ENCODE measurements around the gene GAMT. TPM values are rescaled to one million over a fixed set of nuclear protein-coding genes. Genes with fewer than 3 reads are reported as not detected.

The GAMT gene
- total and polyA plus RNA-seq, 2 of the 13 experiments (the other 11 are each of a cell fraction or from before 2014, with no cell fraction given), result 115 to 124 TPM

DNA sequence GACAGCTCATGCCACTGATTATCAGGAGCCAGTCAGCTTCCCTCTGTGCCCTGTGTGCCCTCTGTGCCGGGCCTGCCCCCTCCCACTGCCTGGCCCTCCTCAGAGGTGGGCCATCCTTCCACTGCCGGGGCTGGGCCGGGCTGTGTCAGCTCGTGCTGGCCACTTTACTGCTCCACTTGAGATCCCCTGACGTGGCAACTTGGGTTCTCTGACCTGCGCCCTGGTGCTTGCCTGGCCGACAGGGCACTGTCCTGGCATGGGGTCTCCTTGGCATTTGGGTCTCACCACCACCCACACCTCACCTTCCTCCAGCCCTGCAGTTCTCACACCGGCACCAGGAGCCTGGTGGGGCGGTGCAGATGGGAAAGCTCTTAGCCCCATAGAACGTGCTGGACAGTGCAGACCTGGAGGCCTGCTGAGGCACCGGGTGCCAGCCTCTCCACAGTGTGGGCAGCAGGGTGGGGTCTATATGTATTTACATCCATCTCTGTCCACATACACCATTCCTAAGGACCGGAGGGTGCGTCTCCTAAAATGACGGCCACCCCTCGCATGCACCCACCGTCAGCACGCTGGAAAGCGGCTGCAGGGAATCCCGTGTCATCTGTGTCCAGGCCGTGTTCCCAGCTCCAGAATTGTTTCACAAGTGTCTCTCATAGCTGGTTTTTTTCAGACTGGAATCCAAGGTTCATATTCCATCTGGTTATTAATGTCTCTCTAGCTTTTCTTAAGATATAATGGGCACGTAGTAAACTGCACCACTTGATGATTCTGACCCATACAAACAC, 17.8 kb upstream of the GAMT start (continued):
- TF ChIP-seq ADNP (CRISPR knock-in tag; IDR thresholded peaks at IDR 0.05), result no peak
- TF ChIP-seq GABPB1 (CRISPR knock-in tag; IDR thresholded peaks at IDR 0.05), result no peak
- no peak for TF ChIP-seq MAZ (IDR thresholded peaks at IDR 0.05; ENCODE audit: borderline replicate concordance, low read depth, low read length)
- no peak for TF ChIP-seq MAZ (CRISPR knock-in tag; IDR thresholded peaks at IDR 0.05; ENCODE audit: low read depth)
- no peak for TF ChIP-seq FOXM1 (CRISPR knock-in tag; IDR thresholded peaks at IDR 0.05)
- no peak for TF ChIP-seq ELF4 (CRISPR knock-in tag; IDR thresholded peaks at IDR 0.05; ENCODE audit: borderline replicate concordance)
- TF ChIP-seq, protein P1, sequence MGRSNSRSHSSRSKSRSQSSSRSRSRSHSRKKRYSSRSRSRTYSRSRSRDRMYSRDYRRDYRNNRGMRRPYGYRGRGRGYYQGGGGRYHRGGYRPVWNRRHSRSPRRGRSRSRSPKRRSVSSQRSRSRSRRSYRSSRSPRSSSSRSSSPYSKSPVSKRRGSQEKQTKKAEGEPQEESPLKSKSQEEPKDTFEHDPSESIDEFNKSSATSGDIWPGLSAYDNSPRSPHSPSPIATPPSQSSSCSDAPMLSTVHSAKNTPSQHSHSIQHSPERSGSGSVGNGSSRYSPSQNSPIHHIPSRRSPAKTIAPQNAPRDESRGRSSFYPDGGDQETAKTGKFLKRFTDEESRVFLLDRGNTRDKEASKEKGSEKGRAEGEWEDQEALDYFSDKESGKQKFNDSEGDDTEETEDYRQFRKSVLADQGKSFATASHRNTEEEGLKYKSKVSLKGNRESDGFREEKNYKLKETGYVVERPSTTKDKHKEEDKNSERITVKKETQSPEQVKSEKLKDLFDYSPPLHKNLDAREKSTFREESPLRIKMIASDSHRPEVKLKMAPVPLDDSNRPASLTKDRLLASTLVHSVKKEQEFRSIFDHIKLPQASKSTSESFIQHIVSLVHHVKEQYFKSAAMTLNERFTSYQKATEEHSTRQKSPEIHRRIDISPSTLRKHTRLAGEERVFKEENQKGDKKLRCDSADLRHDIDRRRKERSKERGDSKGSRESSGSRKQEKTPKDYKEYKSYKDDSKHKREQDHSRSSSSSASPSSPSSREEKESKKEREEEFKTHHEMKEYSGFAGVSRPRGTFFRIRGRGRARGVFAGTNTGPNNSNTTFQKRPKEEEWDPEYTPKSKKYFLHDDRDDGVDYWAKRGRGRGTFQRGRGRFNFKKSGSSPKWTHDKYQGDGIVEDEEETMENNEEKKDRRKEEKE (IDR thresholded peaks at IDR 0.05), result no peak
- no peak for TF ChIP-seq NFE2L1 (CRISPR knock-in tag; IDR thresholded peaks at IDR 0.05; ENCODE audit: borderline replicate concordance)
- no peak for TF ChIP-seq ZBTB1 (CRISPR knock-in tag; IDR thresholded peaks at IDR 0.05; ENCODE audit: borderline replicate concordance)
- no peak for TF ChIP-seq ZFY (CRISPR knock-in tag; IDR thresholded peaks at IDR 0.05)
- TF ChIP-seq, protein P2, sequence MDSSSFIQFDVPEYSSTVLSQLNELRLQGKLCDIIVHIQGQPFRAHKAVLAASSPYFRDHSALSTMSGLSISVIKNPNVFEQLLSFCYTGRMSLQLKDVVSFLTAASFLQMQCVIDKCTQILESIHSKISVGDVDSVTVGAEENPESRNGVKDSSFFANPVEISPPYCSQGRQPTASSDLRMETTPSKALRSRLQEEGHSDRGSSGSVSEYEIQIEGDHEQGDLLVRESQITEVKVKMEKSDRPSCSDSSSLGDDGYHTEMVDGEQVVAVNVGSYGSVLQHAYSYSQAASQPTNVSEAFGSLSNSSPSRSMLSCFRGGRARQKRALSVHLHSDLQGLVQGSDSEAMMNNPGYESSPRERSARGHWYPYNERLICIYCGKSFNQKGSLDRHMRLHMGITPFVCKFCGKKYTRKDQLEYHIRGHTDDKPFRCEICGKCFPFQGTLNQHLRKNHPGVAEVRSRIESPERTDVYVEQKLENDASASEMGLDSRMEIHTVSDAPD (CRISPR knock-in tag; IDR thresholded peaks at IDR 0.05), result no peak
- no peak for TF ChIP-seq CENPBD1 (CRISPR knock-in tag; IDR thresholded peaks at IDR 0.05; ENCODE audit: borderline replicate concordance, low read depth)
- no peak for TF ChIP-seq BCL6 (CRISPR knock-in tag; IDR thresholded peaks at IDR 0.05)
- TF ChIP-seq ZNF772 (CRISPR knock-in tag; IDR thresholded peaks at IDR 0.05), result no peak

All from HepG2 (cell line).